GM23338 (cell line): Measurements from ENCODE around the gene HAL. TPM values are rescaled to one million over a fixed set of nuclear protein-coding genes. Genes with fewer than 3 reads are reported as not detected.

ENCODE experiments used
- ATAC-seq: fragments of 200-7000 bp; cut with Tn5 transposase; 3 replicates; pipeline ENCODE4 v1.9.1; 2020
- DNase-seq: peaks from one replicate; pipeline ENCODE4 v3.0.0-alpha.2; 2015; ENCODE audit warnings: low spot score
- H2AFZ ChIP-seq: fragments of 200-600 bp; sonication (generic); 2 replicates; pipeline ENCODE4 v1.8.0; 2016; ENCODE audit warnings: antibody characterized with exemption, mild to moderate bottlenecking, moderate library complexity
- H3F3A ChIP-seq: fragments of 200-600 bp; sonication (generic); replicated peaks from 2 replicates; pipeline ENCODE4 v1.8.0; 2017; ENCODE audit warnings: antibody characterized with exemption, mixed run types, low read depth
- H3K27ac ChIP-seq: fragments of 200-600 bp; sonication (generic); 2 replicates; pipeline ENCODE4 v1.6.1; 2016; ENCODE audit warnings: low read depth
- H3K27me3 ChIP-seq: fragments of 200-600 bp; sonication (generic); 2 replicates; pipeline ENCODE4 v1.8.0; 2016; ENCODE audit warnings: mild to moderate bottlenecking, mixed run types, moderate library complexity; ENCODE audit not compliant: insufficient read depth
- H3K36me3 ChIP-seq: fragments of 200-600 bp; sonication (generic); 2 replicates; pipeline ENCODE4 v1.8.0; 2016; ENCODE audit warnings: mild to moderate bottlenecking; ENCODE audit not compliant: insufficient read depth
- H3K4me1 ChIP-seq: fragments of 200-600 bp; sonication (generic); 2 replicates; pipeline ENCODE4 v1.8.0; 2016; ENCODE audit warnings: mild to moderate bottlenecking, moderate library complexity; ENCODE audit not compliant: insufficient read depth
- H3K4me2 ChIP-seq: fragments of 200-600 bp; sonication (generic); 2 replicates; pipeline ENCODE4 v1.7.1; 2017; ENCODE audit warnings: mixed run types
- H3K4me3 ChIP-seq: fragments of 200-600 bp; sonication (generic); 2 replicates; pipeline ENCODE4 v1.6.1; 2016; ENCODE audit warnings: mixed run types
- H3K79me2 ChIP-seq: fragments of 200-600 bp; sonication (generic); replicated peaks from 2 replicates; pipeline ENCODE4 v1.8.0; 2017; ENCODE audit warnings: mild to moderate bottlenecking; ENCODE audit not compliant: insufficient read depth
- H3K9me2 ChIP-seq: fragments of 200-600 bp; sonication (generic); 2 replicates; pipeline ENCODE4 v1.8.0; 2017; ENCODE audit not compliant: insufficient read depth
- H4K20me1 ChIP-seq: fragments of 200-600 bp; sonication (generic); replicated peaks from 2 replicates; pipeline ENCODE4 v1.8.0; 2017; ENCODE audit warnings: mild to moderate bottlenecking; ENCODE audit not compliant: insufficient read depth
- H3K27ac Mint-ChIP-seq: 2 replicates; pipeline ENCODE4 v1.8.0; 2020; ENCODE audit warnings: inconsistent platforms, mild to moderate bottlenecking, moderate library complexity, mixed read lengths
- H3K27me3 Mint-ChIP-seq: 3 replicates; pipeline ENCODE4 v1.8.0; 2022; ENCODE audit warnings: low read depth, mild to moderate bottlenecking, moderate library complexity, mixed read lengths, inconsistent platforms; ENCODE audit not compliant: insufficient read depth, poor library complexity
- H3K36me3 Mint-ChIP-seq: 3 replicates; pipeline ENCODE4 v1.8.0; 2021; ENCODE audit warnings: low read depth, mild to moderate bottlenecking, inconsistent platforms, moderate library complexity, mixed read lengths
- H3K4me1 Mint-ChIP-seq: 3 replicates; pipeline ENCODE4 v1.8.0; 2020; ENCODE audit warnings: mild to moderate bottlenecking, inconsistent platforms, mixed read lengths
- H3K4me3 Mint-ChIP-seq: 3 replicates; pipeline ENCODE4 v1.8.0; 2021; ENCODE audit warnings: moderate library complexity, mild to moderate bottlenecking, inconsistent platforms, mixed read lengths
- H3K9me3 Mint-ChIP-seq: 3 replicates; pipeline ENCODE4 v1.8.0; 2020; ENCODE audit warnings: moderate library complexity, mild to moderate bottlenecking, inconsistent platforms, mixed read lengths
- CREB1 ChIP-seq: fragments of 250-450 bp; sonication (Bioruptor Pico); IDR thresholded peaks from 2 replicates; pipeline ENCODE4 v1.5.0; 2020; ENCODE audit warnings: low read depth, mild to moderate bottlenecking, moderate library complexity
- EZH2phosphoT487 ChIP-seq: fragments of 200-600 bp; sonication (generic); IDR thresholded peaks from one replicate; pipeline ENCODE4 v1.8.1; 2018; ENCODE audit warnings: antibody characterized with exemption; ENCODE audit not compliant: unreplicated experiment
- JUNB ChIP-seq: IDR thresholded peaks from one replicate; pipeline ENCODE4 v1.6.1; 2016; ENCODE audit warnings: antibody characterized with exemption; ENCODE audit not compliant: unreplicated experiment
- POLR2AphosphoS5 ChIP-seq: IDR thresholded peaks from 2 replicates; pipeline ENCODE4 v1.6.1; 2016; ENCODE audit warnings: antibody characterized with exemption, low read depth
- STAT1 ChIP-seq: IDR thresholded peaks from one replicate; pipeline ENCODE4 v1.6.1; 2016; ENCODE audit warnings: antibody characterized with exemption; ENCODE audit not compliant: unreplicated experiment
- ZNF114 ChIP-seq: fragments of 250-450 bp; sonication (Bioruptor Pico); IDR thresholded peaks from 2 replicates; pipeline ENCODE4 v1.5.0; 2020; ENCODE audit warnings: mild to moderate bottlenecking, moderate library complexity
- ZNF331 ChIP-seq: fragments of 250-450 bp; sonication (Bioruptor Pico); IDR thresholded peaks from 2 replicates; pipeline ENCODE4 v1.5.0; 2020; ENCODE audit warnings: low read depth, mild to moderate bottlenecking, moderate library complexity
- polyA plus RNA-seq: library from polyadenylated mRNA; unstranded; fragments of >200 nt; fragmentation: Nextera tagmentation; extraction: Ambion mirVana; gene quantifications from 2 replicates; pipeline ENCODE4 v1.2.1, GENCODE V29; 2016
- total RNA-seq: library from RNA; depleted of rRNA; stranded (reverse); fragments of >200 nt; shearing (Covaris generic); gene quantifications from 2 replicates; pipeline ENCODE4 v1.2.3, GENCODE V29; 2014
- TF ChIP-seq, protein P1 (sequence below): fragments of 250-450 bp; sonication (Bioruptor Pico); IDR thresholded peaks from 2 replicates; pipeline ENCODE4 v1.5.0; 2020; ENCODE audit warnings: mild to moderate bottlenecking, moderate library complexity
- TF ChIP-seq, protein P2 (sequence below), 2 experiments: fragments of 200-600 bp in 1 of 2; sonication (generic) in 1 of 2; conservative IDR thresholded peaks; 2 replicates each; pipeline versions ENCODE4 v1.5.1 to v1.6.1; 2016 to 2017; ENCODE audit warnings: antibody characterized with exemption in 2 of 2, low read depth in 2 of 2, mild to moderate bottlenecking in 2 of 2, moderate library complexity in 1 of 2
- TF ChIP-seq, protein P3 (sequence below): IDR thresholded peaks from one replicate; pipeline ENCODE4 v1.6.1; 2018; ENCODE audit warnings: antibody characterized with exemption; ENCODE audit not compliant: unreplicated experiment

The HAL gene
- total and polyA plus RNA-seq, 2 experiments from 2014 or later: 0.17 to 0.24 TPM

DNA sequence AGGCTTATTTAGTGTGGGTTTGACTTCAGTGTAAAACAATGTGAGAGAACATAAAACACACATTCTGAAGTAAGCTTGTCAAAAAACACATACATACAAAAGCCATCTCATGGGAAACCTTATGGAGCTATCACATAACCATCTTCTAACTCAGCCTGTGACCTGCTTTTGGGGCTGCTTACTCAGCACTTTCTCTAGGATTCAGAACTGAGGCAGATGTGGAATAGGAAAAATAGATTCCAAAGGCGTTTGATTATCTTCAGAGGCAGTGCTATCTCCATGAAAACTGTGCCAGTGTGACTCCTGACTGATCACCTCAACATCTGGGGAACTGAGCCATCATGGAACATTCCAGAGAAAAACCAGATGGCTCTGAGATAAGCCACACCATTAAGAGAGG is 13.5 kb downstream of the HAL start:
- Histone ChIP-seq H4K20me1 (no peaks in the 10 kb centered on the region), H3F3A (no peaks in the 10 kb centered on the region), H3K27ac (no peak overlapping the region), H3K4me1 (peaks cover 17% of the 10 kb centered on the region), H3K4me3 (no peak overlapping the region), H2AFZ (no peak overlapping the region), H3K9me2 (no peaks in the 10 kb centered on the region), H3K36me3 (no peaks in the 10 kb centered on the region), H3K27me3 (no peaks in the 10 kb centered on the region), H3K4me2 (no peak overlapping the region), H3K79me2 (no peaks in the 10 kb centered on the region)
- Mint-ChIP-seq H3K27me3 (no peaks in the 10 kb centered on the region), H3K9me3 (no peaks in the 10 kb centered on the region), H3K27ac (no peak overlapping the region), H3K36me3 (no peaks in the 10 kb centered on the region), H3K4me3 (no peak overlapping the region), H3K4me1 (peaks cover 25% of the 10 kb centered on the region)
- TF ChIP-seq EZH2phosphoT487 (no peak), CREB1 (no peak), STAT1 (no peak), ZNF114 (CRISPR knock-in tag) (no peak), POLR2AphosphoS5 (no peak), ZNF331 (CRISPR knock-in tag) (no peak), JUNB (no peak)
- TF ChIP-seq, protein P1, sequence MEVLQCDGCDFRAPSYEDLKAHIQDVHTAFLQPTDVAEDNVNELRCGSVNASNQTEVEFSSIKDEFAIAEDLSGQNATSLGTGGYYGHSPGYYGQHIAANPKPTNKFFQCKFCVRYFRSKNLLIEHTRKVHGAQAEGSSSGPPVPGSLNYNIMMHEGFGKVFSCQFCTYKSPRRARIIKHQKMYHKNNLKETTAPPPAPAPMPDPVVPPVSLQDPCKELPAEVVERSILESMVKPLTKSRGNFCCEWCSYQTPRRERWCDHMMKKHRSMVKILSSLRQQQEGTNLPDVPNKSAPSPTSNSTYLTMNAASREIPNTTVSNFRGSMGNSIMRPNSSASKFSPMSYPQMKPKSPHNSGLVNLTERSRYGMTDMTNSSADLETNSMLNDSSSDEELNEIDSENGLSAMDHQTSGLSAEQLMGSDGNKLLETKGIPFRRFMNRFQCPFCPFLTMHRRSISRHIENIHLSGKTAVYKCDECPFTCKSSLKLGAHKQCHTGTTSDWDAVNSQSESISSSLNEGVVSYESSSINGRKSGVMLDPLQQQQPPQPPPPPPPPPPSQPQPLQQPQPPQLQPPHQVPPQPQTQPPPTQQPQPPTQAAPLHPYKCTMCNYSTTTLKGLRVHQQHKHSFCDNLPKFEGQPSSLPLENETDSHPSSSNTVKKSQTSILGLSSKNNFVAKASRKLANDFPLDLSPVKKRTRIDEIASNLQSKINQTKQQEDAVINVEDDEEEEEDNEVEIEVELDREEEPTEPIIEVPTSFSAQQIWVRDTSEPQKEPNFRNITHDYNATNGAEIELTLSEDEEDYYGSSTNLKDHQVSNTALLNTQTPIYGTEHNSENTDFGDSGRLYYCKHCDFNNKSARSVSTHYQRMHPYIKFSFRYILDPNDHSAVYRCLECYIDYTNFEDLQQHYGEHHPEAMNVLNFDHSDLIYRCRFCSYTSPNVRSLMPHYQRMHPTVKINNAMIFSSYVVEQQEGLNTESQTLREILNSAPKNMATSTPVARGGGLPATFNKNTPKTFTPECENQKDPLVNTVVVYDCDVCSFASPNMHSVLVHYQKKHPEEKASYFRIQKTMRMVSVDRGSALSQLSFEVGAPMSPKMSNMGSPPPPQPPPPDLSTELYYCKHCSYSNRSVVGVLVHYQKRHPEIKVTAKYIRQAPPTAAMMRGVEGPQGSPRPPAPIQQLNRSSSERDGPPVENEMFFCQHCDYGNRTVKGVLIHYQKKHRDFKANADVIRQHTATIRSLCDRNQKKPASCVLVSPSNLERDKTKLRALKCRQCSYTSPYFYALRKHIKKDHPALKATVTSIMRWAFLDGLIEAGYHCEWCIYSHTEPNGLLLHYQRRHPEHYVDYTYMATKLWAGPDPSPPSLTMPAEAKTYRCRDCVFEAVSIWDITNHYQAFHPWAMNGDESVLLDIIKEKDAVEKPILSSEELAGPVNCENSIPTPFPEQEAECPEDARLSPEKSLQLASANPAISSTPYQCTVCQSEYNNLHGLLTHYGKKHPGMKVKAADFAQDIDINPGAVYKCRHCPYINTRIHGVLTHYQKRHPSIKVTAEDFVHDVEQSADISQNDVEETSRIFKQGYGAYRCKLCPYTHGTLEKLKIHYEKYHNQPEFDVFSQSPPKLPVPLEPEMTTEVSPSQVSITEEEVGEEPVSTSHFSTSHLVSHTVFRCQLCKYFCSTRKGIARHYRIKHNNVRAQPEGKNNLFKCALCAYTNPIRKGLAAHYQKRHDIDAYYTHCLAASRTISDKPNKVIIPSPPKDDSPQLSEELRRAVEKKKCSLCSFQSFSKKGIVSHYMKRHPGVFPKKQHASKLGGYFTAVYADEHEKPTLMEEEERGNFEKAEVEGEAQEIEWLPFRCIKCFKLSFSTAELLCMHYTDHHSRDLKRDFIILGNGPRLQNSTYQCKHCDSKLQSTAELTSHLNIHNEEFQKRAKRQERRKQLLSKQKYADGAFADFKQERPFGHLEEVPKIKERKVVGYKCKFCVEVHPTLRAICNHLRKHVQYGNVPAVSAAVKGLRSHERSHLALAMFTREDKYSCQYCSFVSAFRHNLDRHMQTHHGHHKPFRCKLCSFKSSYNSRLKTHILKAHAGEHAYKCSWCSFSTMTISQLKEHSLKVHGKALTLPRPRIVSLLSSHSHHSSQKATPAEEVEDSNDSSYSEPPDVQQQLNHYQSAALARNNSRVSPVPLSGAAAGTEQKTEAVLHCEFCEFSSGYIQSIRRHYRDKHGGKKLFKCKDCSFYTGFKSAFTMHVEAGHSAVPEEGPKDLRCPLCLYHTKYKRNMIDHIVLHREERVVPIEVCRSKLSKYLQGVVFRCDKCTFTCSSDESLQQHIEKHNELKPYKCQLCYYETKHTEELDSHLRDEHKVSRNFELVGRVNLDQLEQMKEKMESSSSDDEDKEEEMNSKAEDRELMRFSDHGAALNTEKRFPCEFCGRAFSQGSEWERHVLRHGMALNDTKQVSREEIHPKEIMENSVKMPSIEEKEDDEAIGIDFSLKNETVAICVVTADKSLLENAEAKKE: no peak
- TF ChIP-seq, protein P2, sequence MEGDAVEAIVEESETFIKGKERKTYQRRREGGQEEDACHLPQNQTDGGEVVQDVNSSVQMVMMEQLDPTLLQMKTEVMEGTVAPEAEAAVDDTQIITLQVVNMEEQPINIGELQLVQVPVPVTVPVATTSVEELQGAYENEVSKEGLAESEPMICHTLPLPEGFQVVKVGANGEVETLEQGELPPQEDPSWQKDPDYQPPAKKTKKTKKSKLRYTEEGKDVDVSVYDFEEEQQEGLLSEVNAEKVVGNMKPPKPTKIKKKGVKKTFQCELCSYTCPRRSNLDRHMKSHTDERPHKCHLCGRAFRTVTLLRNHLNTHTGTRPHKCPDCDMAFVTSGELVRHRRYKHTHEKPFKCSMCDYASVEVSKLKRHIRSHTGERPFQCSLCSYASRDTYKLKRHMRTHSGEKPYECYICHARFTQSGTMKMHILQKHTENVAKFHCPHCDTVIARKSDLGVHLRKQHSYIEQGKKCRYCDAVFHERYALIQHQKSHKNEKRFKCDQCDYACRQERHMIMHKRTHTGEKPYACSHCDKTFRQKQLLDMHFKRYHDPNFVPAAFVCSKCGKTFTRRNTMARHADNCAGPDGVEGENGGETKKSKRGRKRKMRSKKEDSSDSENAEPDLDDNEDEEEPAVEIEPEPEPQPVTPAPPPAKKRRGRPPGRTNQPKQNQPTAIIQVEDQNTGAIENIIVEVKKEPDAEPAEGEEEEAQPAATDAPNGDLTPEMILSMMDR (conservative IDR thresholded peaks at IDR 0.05; ENCODE audit: low read depth in 2 of 2): no peak
- TF ChIP-seq, protein P3, sequence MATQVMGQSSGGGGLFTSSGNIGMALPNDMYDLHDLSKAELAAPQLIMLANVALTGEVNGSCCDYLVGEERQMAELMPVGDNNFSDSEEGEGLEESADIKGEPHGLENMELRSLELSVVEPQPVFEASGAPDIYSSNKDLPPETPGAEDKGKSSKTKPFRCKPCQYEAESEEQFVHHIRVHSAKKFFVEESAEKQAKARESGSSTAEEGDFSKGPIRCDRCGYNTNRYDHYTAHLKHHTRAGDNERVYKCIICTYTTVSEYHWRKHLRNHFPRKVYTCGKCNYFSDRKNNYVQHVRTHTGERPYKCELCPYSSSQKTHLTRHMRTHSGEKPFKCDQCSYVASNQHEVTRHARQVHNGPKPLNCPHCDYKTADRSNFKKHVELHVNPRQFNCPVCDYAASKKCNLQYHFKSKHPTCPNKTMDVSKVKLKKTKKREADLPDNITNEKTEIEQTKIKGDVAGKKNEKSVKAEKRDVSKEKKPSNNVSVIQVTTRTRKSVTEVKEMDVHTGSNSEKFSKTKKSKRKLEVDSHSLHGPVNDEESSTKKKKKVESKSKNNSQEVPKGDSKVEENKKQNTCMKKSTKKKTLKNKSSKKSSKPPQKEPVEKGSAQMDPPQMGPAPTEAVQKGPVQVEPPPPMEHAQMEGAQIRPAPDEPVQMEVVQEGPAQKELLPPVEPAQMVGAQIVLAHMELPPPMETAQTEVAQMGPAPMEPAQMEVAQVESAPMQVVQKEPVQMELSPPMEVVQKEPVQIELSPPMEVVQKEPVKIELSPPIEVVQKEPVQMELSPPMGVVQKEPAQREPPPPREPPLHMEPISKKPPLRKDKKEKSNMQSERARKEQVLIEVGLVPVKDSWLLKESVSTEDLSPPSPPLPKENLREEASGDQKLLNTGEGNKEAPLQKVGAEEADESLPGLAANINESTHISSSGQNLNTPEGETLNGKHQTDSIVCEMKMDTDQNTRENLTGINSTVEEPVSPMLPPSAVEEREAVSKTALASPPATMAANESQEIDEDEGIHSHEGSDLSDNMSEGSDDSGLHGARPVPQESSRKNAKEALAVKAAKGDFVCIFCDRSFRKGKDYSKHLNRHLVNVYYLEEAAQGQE: no peak
- ATAC-seq: no peak
- DNase-seq: no peak
